ENCODE results near the gene PTPRE. TPM values are rescaled to one million over a fixed set of nuclear protein-coding genes. Genes with fewer than 3 reads are reported as not detected.

PTPRE gene
- total RNA-seq, 1 donor from 2014 or later = 13.8 TPM

DNA sequence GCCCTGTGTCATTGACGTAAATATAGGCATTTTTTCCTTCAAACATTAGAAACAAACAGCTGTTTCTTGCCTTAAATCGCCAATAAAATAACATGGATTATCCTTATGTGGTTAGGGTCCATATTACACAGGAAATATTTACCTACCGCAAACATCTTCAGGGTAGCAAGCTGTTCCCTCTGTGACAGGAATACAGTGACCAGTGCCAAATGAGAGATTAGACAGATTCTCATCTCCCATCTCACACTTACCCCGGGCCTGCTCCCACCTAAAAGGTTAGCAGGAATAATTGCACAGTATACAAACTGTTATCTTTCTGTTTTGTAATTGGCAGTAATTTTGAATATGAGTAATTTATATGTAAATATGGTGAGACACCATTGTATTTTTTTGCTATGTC, 202.8 kb downstream of the PTPRE start:
- Histone ChIP-seq H3K27me3 (ENCODE audit: low read depth) (peaks cover 11% of the 10 kb centered on the region), H3K27ac (replicated peaks) (no peak overlapping the region), H3K4me1 (no peaks in the 10 kb centered on the region), H3K36me3 (no peaks in the 10 kb centered on the region), H3K9me3 (replicated peaks) (no peaks in the 10 kb centered on the region), H3K4me3 (no peak overlapping the region)
- DNase-seq = no peak
- TF ChIP-seq, protein P1, sequence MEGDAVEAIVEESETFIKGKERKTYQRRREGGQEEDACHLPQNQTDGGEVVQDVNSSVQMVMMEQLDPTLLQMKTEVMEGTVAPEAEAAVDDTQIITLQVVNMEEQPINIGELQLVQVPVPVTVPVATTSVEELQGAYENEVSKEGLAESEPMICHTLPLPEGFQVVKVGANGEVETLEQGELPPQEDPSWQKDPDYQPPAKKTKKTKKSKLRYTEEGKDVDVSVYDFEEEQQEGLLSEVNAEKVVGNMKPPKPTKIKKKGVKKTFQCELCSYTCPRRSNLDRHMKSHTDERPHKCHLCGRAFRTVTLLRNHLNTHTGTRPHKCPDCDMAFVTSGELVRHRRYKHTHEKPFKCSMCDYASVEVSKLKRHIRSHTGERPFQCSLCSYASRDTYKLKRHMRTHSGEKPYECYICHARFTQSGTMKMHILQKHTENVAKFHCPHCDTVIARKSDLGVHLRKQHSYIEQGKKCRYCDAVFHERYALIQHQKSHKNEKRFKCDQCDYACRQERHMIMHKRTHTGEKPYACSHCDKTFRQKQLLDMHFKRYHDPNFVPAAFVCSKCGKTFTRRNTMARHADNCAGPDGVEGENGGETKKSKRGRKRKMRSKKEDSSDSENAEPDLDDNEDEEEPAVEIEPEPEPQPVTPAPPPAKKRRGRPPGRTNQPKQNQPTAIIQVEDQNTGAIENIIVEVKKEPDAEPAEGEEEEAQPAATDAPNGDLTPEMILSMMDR (IDR thresholded peaks at IDR 0.05; ENCODE audit: borderline replicate concordance) = no peak
- intact Hi-C loops (cut with micrococcal nuclease) = no loop called here

DNA sequence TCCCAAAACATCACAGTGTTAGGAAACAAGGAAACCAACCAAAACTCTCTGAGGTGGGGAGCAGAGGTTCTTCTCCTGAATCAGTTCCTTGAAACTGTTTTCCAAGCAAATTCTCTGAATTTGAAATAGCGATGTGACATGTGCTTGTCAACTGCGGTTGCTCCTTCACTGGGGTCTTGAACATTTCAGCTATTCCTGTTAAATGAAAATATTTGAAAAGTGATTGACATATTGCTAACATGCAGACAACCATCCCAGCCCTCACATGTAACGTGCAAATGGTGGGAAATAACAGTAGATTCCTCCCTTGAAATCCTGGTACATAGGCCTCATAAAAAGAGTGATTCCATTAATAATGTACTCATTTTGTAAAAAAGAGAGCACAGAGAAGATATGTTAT, 203.4 kb downstream of the PTPRE start:
- TF ChIP-seq, protein P1 (IDR thresholded peaks at IDR 0.05; ENCODE audit: borderline replicate concordance) = no peak
- Histone ChIP-seq H3K27me3 (ENCODE audit: low read depth) (peaks cover 11% of the 10 kb centered on the region), H3K36me3 (no peaks in the 10 kb centered on the region), H3K9me3 (replicated peaks) (no peaks in the 10 kb centered on the region), H3K4me1 (no peaks in the 10 kb centered on the region), H3K27ac (replicated peaks) (no peak overlapping the region), H3K4me3 (no peak overlapping the region)
- no peak for DNase-seq
- intact Hi-C loops (cut with micrococcal nuclease) = no loop called here

DNA sequence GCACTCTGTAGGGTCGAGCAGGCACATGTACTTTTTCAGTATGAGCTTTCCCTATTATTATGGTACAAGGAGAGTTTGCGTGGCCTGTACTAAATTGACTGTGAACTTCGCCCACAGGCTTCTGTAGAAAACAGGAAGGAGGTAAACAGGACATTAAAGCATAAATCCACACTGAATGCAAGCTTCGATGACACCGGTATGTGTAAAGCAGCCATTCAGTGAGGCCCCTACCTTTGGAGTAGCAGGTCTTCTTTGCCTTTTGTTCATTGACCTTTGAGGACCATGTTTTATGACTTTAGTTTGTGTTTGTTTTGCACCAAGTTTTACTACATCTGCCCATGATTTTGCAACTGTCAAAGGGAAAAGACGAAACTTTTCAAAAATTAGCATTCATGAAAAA, 204.8 kb downstream of the PTPRE start:
- intact Hi-C loops (cut with micrococcal nuclease) = no loop called here
- TF ChIP-seq, protein P1 (IDR thresholded peaks at IDR 0.05; ENCODE audit: borderline replicate concordance) = no peak

DNA sequence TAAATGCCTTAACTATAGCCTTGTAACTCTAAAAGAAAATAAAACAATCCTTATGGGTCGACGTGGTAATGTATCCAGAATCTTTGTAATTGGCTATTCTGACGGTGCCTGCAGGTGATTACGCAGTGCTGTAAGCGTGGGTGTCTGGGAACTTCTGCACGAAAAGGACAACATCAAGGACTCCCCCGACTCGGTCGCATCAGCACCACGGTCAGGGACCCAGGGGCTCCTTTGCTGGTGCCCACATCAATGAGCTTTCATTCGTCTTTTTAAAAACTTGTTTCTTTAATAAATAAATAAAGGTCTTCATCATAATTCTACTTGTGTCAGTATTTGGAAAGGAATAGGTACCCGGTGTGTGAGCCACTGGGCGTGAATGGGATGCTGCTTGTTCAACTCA, 206.1 kb downstream of the PTPRE start:
- H3K27ac ChIP-seq (replicated peaks) = no peak overlapping the region
- intact Hi-C loops (cut with micrococcal nuclease) = no loop called here
- TF ChIP-seq, protein P1 (IDR thresholded peaks at IDR 0.05; ENCODE audit: borderline replicate concordance) = no peak
- no peaks in the 10 kb centered on the region for H3K4me1 ChIP-seq
- H3K27me3 ChIP-seq (ENCODE audit: low read depth) = peaks cover 11% of the 10 kb centered on the region
- no peak overlapping the region for H3K4me3 ChIP-seq
- no peaks in the 10 kb centered on the region for H3K9me3 ChIP-seq (replicated peaks)
- no peaks in the 10 kb centered on the region for H3K36me3 ChIP-seq
- no peak for DNase-seq

More for the DNA sequence above, 204.8 kb downstream of the PTPRE start:
- H3K36me3 ChIP-seq = no peaks in the 10 kb centered on the region
- no peaks in the 10 kb centered on the region for H3K9me3 ChIP-seq (replicated peaks)
- H3K27me3 ChIP-seq (ENCODE audit: low read depth) = peaks cover 11% of the 10 kb centered on the region
- no peak overlapping the region for H3K4me3 ChIP-seq
- no peak overlapping the region for H3K27ac ChIP-seq (replicated peaks)
- no peak for DNase-seq
- no peaks in the 10 kb centered on the region for H3K4me1 ChIP-seq

DNA sequence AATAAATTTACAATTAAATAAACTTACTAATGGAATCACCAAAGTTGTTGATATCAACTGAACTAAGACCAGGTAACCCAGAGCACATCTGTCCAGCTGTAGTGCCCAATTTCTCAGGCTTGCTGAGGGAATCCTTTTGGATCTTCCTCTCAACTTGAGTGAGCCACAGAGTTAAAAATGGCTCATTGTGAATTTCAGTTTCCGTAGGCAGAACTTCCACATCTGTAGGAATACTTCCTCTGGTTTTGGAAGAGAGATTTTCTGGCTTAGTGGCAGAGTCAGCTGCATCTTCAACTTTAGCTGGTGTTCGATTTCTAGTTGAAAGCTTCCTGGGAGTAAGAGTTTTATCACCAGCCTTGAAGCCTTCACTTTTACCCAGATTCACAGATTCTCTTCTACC, 208.0 kb downstream of the PTPRE start:
- Histone ChIP-seq H3K4me3 (no peak overlapping the region), H3K27ac (replicated peaks) (no peak overlapping the region), H3K9me3 (replicated peaks) (no peaks in the 10 kb centered on the region), H3K27me3 (ENCODE audit: low read depth) (peaks cover 23% of the 10 kb centered on the region), H3K4me1 (no peaks in the 10 kb centered on the region), H3K36me3 (no peaks in the 10 kb centered on the region)
- TF ChIP-seq, protein P1 (IDR thresholded peaks at IDR 0.05; ENCODE audit: borderline replicate concordance) = no peak
- intact Hi-C loops (cut with micrococcal nuclease) = no loop called here
- DNase-seq = no peak

DNA sequence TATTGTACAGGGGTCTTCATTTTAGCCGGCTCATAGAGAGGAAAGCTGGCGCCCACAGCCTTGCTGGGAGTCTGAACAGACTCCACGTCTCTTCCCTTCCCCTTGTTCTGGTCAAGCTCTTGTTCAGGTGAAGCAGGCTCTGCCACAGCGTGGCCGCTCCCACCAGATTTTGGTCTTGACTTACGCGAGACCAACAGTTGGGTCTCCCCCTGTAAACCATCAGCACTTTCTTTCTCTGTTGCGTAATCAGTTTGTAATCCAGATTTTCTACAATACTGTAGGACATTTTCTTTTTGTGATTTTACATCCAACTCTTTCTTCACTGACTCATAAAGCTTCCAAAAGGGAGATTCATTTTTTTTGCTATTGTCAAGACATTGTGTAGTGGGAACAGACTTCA, 208.5 kb downstream of the PTPRE start:
- Histone ChIP-seq H3K27me3 (ENCODE audit: low read depth) (peaks cover 28% of the 10 kb centered on the region), H3K9me3 (replicated peaks) (no peaks in the 10 kb centered on the region)
- DNase-seq = no peak

More for the DNA sequence above, 208.5 kb downstream of the PTPRE start:
- intact Hi-C loops (cut with micrococcal nuclease) = no loop called here
- TF ChIP-seq, protein P1 (IDR thresholded peaks at IDR 0.05; ENCODE audit: borderline replicate concordance) = no peak
- no peak overlapping the region for H3K27ac ChIP-seq (replicated peaks)
- no peak overlapping the region for H3K4me3 ChIP-seq
- no peaks in the 10 kb centered on the region for H3K36me3 ChIP-seq
- H3K4me1 ChIP-seq = no peaks in the 10 kb centered on the region
